GM20000 (cell line): ENCODE data around the gene ETDC.

Source experiments
- DNase-seq: peaks from one replicate; pipeline ENCODE4 v3.0.0; 2012; ENCODE audit warnings: low spot score
- TF ChIP-seq, protein P1 (sequence below): IDR thresholded peaks from 2 replicates; pipeline ENCODE4 v1.5.1; 2012; ENCODE audit warnings: mild to moderate bottlenecking, control low read depth; ENCODE audit errors: extremely low read depth, missing control alignments

The ETDC gene

DNA sequence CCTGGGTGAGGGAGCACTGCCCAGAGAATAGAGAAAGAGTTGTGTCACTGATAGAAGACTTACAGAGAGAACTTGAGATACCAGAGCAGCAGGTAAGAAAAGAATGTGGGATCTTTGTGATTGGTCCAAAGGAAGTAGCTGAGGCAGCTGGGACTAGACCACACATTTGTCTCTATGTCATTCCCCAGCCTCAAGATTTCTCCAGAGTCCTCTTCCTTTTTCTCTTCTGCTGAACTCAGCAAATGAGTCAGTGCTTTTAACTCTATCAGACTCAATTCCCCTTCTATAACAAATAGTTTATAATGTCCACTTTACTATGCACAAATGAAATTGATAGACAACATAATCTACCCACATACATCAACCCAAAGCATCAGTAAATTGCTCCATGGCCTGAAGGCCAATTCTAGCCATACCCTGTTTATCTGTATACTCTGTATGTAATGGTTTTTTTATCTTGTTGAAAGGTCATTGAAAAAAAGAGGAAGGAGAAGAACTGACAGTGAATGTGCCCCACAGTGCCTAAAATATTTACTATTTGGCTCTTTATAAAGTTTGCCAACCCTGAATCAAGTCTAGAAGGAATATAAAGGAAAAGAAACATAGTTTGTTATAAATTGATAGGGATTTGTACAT, 38.2 kb downstream of the ETDC start:
- TF ChIP-seq, protein P1, sequence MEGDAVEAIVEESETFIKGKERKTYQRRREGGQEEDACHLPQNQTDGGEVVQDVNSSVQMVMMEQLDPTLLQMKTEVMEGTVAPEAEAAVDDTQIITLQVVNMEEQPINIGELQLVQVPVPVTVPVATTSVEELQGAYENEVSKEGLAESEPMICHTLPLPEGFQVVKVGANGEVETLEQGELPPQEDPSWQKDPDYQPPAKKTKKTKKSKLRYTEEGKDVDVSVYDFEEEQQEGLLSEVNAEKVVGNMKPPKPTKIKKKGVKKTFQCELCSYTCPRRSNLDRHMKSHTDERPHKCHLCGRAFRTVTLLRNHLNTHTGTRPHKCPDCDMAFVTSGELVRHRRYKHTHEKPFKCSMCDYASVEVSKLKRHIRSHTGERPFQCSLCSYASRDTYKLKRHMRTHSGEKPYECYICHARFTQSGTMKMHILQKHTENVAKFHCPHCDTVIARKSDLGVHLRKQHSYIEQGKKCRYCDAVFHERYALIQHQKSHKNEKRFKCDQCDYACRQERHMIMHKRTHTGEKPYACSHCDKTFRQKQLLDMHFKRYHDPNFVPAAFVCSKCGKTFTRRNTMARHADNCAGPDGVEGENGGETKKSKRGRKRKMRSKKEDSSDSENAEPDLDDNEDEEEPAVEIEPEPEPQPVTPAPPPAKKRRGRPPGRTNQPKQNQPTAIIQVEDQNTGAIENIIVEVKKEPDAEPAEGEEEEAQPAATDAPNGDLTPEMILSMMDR, result no peak
- DNase-seq, result no peak

DNA sequence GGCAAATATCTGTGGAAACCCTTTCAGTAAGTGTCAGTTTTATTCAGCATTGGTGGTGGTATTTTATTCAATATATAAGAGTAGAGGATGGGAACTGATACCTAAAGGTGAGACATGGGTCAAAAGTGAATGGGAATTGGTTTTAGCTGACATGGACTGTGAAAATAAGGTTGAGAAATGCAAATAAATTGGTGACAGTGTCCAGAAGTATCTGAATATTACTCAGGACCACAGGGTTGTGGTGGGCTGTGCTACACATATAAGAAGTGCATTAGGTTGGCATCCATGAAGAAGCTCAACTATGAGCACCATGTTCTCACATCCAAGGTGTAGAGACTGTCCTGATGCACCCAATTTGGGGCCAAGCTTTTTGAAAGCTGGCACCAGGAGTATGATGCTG, 45.0 kb downstream of the ETDC start:
- TF ChIP-seq, protein P1, result no peak
- DNase-seq, result no peak
